Mucosa of descending colon (tissue), 3 donors: ENCODE results near the gene GRIK5. TPM values are rescaled to one million over a fixed set of nuclear protein-coding genes. Genes with fewer than 3 reads are reported as not detected.

ENCODE experiments used
- ATAC-seq: fragments of 200-7000 bp; cut with Tn5 transposase; one replicate; pipeline ENCODE4 v1.9.1; 2020; ENCODE audit warnings: mild to moderate bottlenecking, moderate library complexity
- DNase-seq, 3 donors: peaks; one replicate each; pipeline ENCODE4 v3.0.0-alpha.2; 2020
- H3K36me3 ChIP-seq: fragments of 200-600 bp; one replicate; pipeline ENCODE4 v1.8.0; 2021; ENCODE audit warnings: low read depth, mild to moderate bottlenecking
- H3K4me1 ChIP-seq: fragments of 200-600 bp; one replicate; pipeline ENCODE4 v1.8.0; 2021; ENCODE audit warnings: low read depth, mild to moderate bottlenecking
- H3K4me3 ChIP-seq: fragments of 200-600 bp; one replicate; pipeline ENCODE4 v1.8.0; 2021; ENCODE audit warnings: mild to moderate bottlenecking
- H3K9me3 ChIP-seq: fragments of 200-600 bp; one replicate; pipeline ENCODE4 v1.8.0; 2021; ENCODE audit warnings: mild to moderate bottlenecking
- intact Hi-C, 2 donors: fragments of 100-400 bp; cut with DNase I in 1 of 2; cut with micrococcal nuclease in 1 of 2; formaldehyde crosslinking; loops; one replicate each; pipeline versions ENCODE4 v1.11.0 to v1.11.1; 2022; cut with DNase I, micrococcal nuclease
- total RNA-seq, 3 donors: library from RNA; stranded (reverse); fragmentation: NEBNext Ultra II Directional in 2 of 3; extraction: Animal tissue kit (Norgen Biotek cat#: 25700) in 2 of 3; gene quantifications; one replicate each; pipeline versions ENCODE4 v1.2.1 to v1.2.4, GENCODE V29; 2021 to 2023
- TF ChIP-seq, protein P1 (sequence below): fragments of 200-600 bp; IDR thresholded peaks from one replicate; pipeline ENCODE4 v1.8.0; 2022; ENCODE audit warnings: antibody characterized with exemption, mild to moderate bottlenecking
- donor health status: DM: no; HTN: no; CAD: no; lungs with moderate emphysema.
- donor health status: DM: no; HTN: no; CAD: no.
- donor health status: DM: no; HTN: yes; CAD: no.

Gene GRIK5
- total RNA-seq, 3 donors from 2014 or later, result 0.67 to 25.8 (median 2.0) TPM

DNA sequence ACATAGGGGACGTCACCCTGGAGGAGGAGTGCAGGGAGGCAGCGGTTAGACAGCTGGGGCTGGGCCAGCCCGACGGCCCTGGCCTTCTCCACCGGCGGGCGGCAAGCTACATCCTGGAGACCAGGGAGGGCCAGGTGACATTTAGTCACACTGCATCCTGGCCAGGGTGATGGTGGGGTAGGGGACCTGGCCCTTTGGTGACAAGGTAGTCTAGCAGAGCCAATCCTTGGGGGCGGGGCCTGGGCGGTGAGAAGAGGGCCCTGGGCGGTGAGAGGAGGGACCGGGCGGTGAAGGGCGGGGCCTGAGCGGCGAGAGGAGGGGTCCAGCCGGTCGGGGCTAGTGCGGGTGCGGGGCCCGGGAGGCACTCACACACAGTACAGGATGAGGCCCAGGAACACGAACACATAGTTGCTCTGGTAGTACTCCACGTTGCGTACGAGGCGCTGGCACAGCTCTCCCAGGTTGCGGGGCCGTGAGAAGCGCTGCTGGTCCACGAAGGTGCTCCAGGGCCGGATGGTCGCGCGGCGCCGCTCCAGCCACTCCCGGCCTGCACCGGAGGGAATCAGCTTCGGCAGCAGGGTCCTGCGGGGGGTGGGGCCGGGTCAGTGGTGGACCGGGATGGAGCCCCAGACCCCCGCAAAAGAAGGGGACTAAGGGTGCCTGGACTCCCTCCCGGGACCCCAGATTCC is 111.5 kb downstream of the GRIK5 start:
- H3K36me3 ChIP-seq, result no peaks in the 10 kb centered on the region
- ATAC-seq (peak; percentile 78), DNase-seq (peak; percentile 95 to 96 (median 96))
- TF ChIP-seq, protein P1, sequence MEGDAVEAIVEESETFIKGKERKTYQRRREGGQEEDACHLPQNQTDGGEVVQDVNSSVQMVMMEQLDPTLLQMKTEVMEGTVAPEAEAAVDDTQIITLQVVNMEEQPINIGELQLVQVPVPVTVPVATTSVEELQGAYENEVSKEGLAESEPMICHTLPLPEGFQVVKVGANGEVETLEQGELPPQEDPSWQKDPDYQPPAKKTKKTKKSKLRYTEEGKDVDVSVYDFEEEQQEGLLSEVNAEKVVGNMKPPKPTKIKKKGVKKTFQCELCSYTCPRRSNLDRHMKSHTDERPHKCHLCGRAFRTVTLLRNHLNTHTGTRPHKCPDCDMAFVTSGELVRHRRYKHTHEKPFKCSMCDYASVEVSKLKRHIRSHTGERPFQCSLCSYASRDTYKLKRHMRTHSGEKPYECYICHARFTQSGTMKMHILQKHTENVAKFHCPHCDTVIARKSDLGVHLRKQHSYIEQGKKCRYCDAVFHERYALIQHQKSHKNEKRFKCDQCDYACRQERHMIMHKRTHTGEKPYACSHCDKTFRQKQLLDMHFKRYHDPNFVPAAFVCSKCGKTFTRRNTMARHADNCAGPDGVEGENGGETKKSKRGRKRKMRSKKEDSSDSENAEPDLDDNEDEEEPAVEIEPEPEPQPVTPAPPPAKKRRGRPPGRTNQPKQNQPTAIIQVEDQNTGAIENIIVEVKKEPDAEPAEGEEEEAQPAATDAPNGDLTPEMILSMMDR, result no peak
- peak overlapping the region; percentile 77 for H3K4me3 ChIP-seq
- peaks cover 18% of the 10 kb centered on the region for H3K4me1 ChIP-seq
- H3K9me3 ChIP-seq, result no peaks in the 10 kb centered on the region
- intact Hi-C loops, result no loop called here

DNA sequence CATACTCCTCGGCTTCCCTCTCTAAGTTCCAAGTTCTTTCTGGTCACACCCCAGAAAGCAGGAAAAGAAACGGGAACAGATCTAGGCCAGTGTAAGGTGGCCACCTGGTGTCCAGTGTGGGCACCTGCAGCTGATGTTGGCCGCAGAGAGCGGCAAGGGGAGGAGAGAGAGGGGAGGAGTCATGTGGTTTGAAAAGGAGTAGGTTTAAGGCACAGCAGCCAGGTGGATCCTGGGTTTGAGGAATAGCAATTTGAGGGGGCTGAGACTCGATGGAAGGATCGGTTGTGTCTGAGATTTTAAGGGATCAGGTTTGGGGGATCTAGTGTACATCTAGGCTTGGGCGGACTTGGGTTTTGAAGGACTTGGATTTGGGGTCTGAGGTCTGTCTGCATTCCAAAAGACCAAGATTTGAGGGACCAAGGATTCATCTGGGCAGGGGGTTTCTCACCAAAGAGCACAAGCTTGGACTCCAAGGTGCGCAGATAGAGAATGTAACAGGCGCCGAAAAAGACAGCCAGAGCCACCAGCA is 112.1 kb downstream of the GRIK5 start:
- Histone ChIP-seq H3K9me3 (no peaks in the 10 kb centered on the region), H3K4me3 (no peak overlapping the region), H3K4me1 (peaks cover 18% of the 10 kb centered on the region), H3K36me3 (no peaks in the 10 kb centered on the region)
- ATAC-seq (peak; percentile 81), DNase-seq (peak; percentile 83 to 86 (median 85))
- TF ChIP-seq, protein P1, result peak; percentile 90
- intact Hi-C loops, result no loop called here

DNA sequence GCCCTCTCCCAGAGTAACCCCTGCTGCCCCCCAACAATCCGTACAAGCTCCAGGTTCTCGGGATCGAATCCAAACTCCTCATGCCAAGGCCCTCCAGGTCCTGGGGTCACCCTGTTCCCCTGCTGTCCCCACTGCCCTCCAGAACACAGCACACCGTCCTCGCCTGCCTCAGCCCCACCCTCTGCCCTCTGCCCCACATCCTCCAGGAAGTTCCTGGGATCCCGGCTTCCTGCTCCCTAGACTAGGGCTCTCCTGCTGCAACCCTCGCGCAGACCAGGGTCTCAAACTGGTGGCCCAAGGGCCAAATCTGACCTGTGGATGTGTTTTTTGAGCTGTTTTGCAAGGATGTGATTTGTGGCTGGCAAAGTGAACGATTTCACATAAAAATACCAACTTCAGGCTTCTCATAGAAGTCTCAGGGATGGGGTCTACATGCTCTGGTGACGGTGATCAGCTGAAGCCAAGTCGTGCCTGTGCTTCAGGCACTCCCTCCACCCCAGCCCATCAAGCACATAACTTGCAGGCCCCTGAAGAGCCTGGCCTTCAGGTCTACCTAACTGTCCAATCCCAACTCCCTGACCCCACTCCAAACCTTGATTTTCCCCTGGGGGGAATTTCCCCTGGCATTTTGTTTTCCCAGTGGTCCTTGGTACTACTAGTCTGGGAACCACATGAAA is 112.7 kb downstream of the GRIK5 start:
- ATAC-seq (peak; percentile 68), DNase-seq (peak; percentile 81 to 85 (median 82))
- Histone ChIP-seq H3K36me3 (no peaks in the 10 kb centered on the region), H3K4me1 (peaks cover 18% of the 10 kb centered on the region), H3K4me3 (no peak overlapping the region), H3K9me3 (no peaks in the 10 kb centered on the region)
- intact Hi-C loops, result no loop called here
- TF ChIP-seq, protein P1, result no peak

DNA sequence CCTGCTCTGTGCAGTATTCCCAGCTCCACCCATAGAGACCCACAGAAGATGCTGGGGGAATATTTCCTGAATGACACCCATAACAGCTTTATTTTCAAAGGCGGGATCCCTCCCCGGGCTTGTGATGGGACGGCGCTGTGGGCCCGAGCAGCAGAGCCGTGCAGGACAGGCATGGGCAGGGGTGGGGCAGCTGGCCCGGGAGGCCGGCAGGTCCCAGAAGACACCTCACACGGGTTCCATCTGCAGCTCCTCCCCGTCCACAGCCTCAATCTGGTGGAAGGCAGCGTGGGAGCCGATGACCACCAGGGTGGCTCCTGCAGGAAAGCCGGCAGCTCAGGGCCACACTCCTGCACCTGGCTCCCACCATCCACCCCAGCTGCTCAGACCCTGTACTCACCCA is 113.4 kb downstream of the GRIK5 start:
- peak; percentile 21 for ATAC-seq
- TF ChIP-seq, protein P1, result no peak
- Histone ChIP-seq H3K4me1 (peaks cover 18% of the 10 kb centered on the region), H3K4me3 (no peak overlapping the region), H3K9me3 (no peaks in the 10 kb centered on the region), H3K36me3 (no peaks in the 10 kb centered on the region)
- DNase-seq, result peak; percentile 54 to 71 (median 70)
- intact Hi-C loops, result no loop called here

DNA sequence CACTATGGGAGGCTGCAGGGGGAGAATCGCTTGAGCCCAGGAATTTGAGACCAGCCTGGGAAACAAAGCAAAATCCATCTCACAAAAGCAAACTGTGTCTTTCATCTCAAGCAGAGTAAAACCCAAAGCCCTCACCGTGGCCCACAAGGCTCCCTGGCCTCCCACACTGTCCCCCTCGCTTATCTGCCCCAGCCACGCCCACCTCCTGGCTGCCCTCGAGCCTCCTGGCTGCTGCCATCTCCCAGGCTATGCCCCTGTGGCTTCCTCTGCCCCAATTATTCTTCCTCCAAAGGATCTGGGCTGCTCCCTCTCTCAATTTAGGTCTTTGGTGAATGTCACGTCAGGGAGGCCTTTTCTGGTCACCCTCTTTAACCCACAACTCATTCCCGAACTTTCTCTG is 114.5 kb downstream of the GRIK5 start:
- H3K9me3 ChIP-seq, result no peaks in the 10 kb centered on the region
- TF ChIP-seq, protein P1, result no peak
- no peak for ATAC-seq
- H3K4me1 ChIP-seq, result peaks cover 18% of the 10 kb centered on the region
- no peaks in the 10 kb centered on the region for H3K36me3 ChIP-seq
- intact Hi-C loops, result no loop called here
- H3K4me3 ChIP-seq, result no peak overlapping the region
- no peak for DNase-seq
